Hematopoietic multipotent progenitor cell (in vitro differentiated cells): Measurements from ENCODE around the gene PIAS4. TPM values are rescaled to one million over a fixed set of nuclear protein-coding genes. Genes with fewer than 3 reads are reported as not detected.

Experiments
- DNase-seq, 3 donors: peaks; one replicate each; pipeline ENCODE4 v3.0.0-alpha.2; 2011 to 2015; ENCODE audit warnings: low read depth in 2 of 3, low spot score in 2 of 3
- total RNA-seq: library from RNA; depleted of rRNA; stranded (reverse); fragments of >200 nt; gene quantifications from one replicate; pipeline ENCODE4 v1.2.3, GENCODE V29; 2012

PIAS4 gene
- total RNA-seq, 1 donor, result 21.8 TPM

GRCh38 chr19:3976495-3977241, 30.9 kb upstream of the PIAS4 start:
- no peak for DNase-seq

GRCh38 chr19:3977242-3978143, 30.0 kb upstream of the PIAS4 start:
- DNase-seq, result peak in 1 of 3 donors; percentile 15

GRCh38 chr19:3978145-3978544, 29.4 kb upstream of the PIAS4 start:
- no peak for DNase-seq

GRCh38 chr19:3979289-3979673, 28.3 kb upstream of the PIAS4 start:
- no peak for DNase-seq

GRCh38 chr19:3979674-3980352, 27.7 kb upstream of the PIAS4 start:
- DNase-seq, result no peak

- no peak for DNase-seq
These were observed 26.9 kb upstream of the PIAS4 start for GRCh38 chr19:3980353-3981251.

GRCh38 chr19:3981373-3981735, 26.2 kb upstream of the PIAS4 start:
- no peak for DNase-seq

- DNase-seq, result no peak
These were observed 25.5 kb upstream of the PIAS4 start for GRCh38 chr19:3981736-3982681.

GRCh38 chr19:3982701-3983541, 24.6 kb upstream of the PIAS4 start:
- no peak for DNase-seq

- DNase-seq, result no peak
These were observed 24.0 kb upstream of the PIAS4 start for GRCh38 chr19:3983542-3983914.

GRCh38 chr19:3983936-3984583, 23.5 kb upstream of the PIAS4 start:
- no peak for DNase-seq

GRCh38 chr19:3984584-3984907, 23.0 kb upstream of the PIAS4 start:
- DNase-seq, result no peak

- peak; percentile 88 to 98 (median 93) for DNase-seq
These were observed 22.5 kb upstream of the PIAS4 start, which contains the start of gene EEF2 for GRCh38 chr19:3984908-3985642. TSS of gene EEF2 (minus strand) at chr19:3985463. CDS start at chr19:3985380, 83 bp downstream.

GRCh38 chr19:3985643-3986259, 21.8 kb upstream of the PIAS4 start:
- no peak for DNase-seq

GRCh38 chr19:3986260-3987041, 21.1 kb upstream of the PIAS4 start:
- peak in 2 of 3 donors; percentile 78 to 88 for DNase-seq
